H1 (cell line): ENCODE results near the gene ZNF133. TPM values are rescaled to one million over a fixed set of nuclear protein-coding genes. Genes with fewer than 3 reads are reported as not detected.

ENCODE experiments used
- CTCF ChIA-PET: fragments of 300-600 bp; sonication (Branson Sonifier 250); formaldehyde crosslinking; loops from one replicate; lab custom pipeline; 2021; ENCODE audit not compliant: partially characterized antibody; lab: Charles Lee
- POLR2A ChIA-PET: fragments of 300-600 bp; sonication (Branson Sonifier 250); formaldehyde crosslinking; loops from one replicate; lab custom pipeline; 2021; ENCODE audit warnings: inconsistent platforms; ENCODE audit not compliant: partially characterized antibody; lab: Charles Lee
- DNase-seq, 2 experiments: peaks; one replicate each; pipeline versions ENCODE4 v3.0.0 to v3.0.0-alpha.2; 2010 to 2022; ENCODE audit warnings: low spot score in 2 of 2, low read depth in 1 of 2, mixed read lengths in 1 of 2
- FAIRE-seq: peaks from 2 replicates; lab custom pipeline; 2011; peaks lifted over from hg19 to GRCh38; lab: Jason Lieb, UNC
- H2AFZ ChIP-seq: 2 replicates; pipeline ENCODE4 v1.8.1; 2012; ENCODE audit warnings: low read length, inconsistent platforms
- H2AK5ac ChIP-seq: 2 replicates; pipeline ENCODE4 v1.6.1; 2013; ENCODE audit warnings: low read depth, low read length
- H2BK120ac ChIP-seq: replicated peaks from 2 replicates; pipeline ENCODE3; 2013; ENCODE audit warnings: low read depth, low read length, inconsistent platforms
- H2BK12ac ChIP-seq: 2 replicates; pipeline ENCODE4 v1.6.1; 2013; ENCODE audit warnings: low read depth, low read length
- H2BK15ac ChIP-seq: 2 replicates; pipeline ENCODE4 v1.6.1; 2013; ENCODE audit warnings: low read length
- H2BK20ac ChIP-seq: 2 replicates; pipeline ENCODE4 v1.6.1; 2013; ENCODE audit warnings: low read length
- H2BK5ac ChIP-seq: 2 replicates; pipeline ENCODE4 v1.6.1; 2013; ENCODE audit warnings: low read depth, low read length
- H3K14ac ChIP-seq: 2 replicates; pipeline ENCODE4 v1.6.1; 2013; ENCODE audit warnings: inconsistent platforms; ENCODE audit not compliant: insufficient read length
- H3K18ac ChIP-seq: 2 replicates; pipeline ENCODE4 v1.6.1; 2013; ENCODE audit warnings: low read length; ENCODE audit errors: extremely low read depth
- H3K23ac ChIP-seq: 2 replicates; pipeline ENCODE4 v1.6.1; 2013; ENCODE audit warnings: inconsistent platforms; ENCODE audit not compliant: insufficient read length
- H3K23me2 ChIP-seq: 2 replicates; pipeline ENCODE4 v1.6.1; 2013; ENCODE audit warnings: low read depth, low read length
- H3K27ac ChIP-seq: 2 replicates; pipeline ENCODE4 v1.6.1; 2011; ENCODE audit warnings: low read depth, low read length, inconsistent platforms
- H3K27me3 ChIP-seq, 4 experiments: replicated peaks in 1 of 4; 1 replicate in 1 of 4; 2 replicates in 3 of 4; pipeline versions ENCODE4 v1.6.1 to v1.8.1; 2011 to 2013; ENCODE audit warnings: low read length in 3 of 4, mild to moderate bottlenecking in 3 of 4, inconsistent platforms in 2 of 4, mixed read lengths in 2 of 4, moderate library complexity in 1 of 4; ENCODE audit not compliant: control insufficient read depth in 3 of 4, insufficient read depth in 3 of 4; ENCODE audit errors: extremely low read depth in 1 of 4
- H3K36me3 ChIP-seq, 4 experiments: 2 replicates each; pipeline versions ENCODE4 v1.6.1 to v1.8.1; 2011 to 2013; ENCODE audit warnings: mild to moderate bottlenecking in 4 of 4, low read length in 3 of 4, moderate library complexity in 2 of 4, control low read depth in 1 of 4, inconsistent platforms in 1 of 4; ENCODE audit not compliant: insufficient read depth in 4 of 4, control insufficient read depth in 2 of 4
- H3K4ac ChIP-seq: replicated peaks from 2 replicates; pipeline ENCODE3; 2013; ENCODE audit warnings: low read length, low read depth, mixed read lengths, inconsistent platforms; ENCODE audit not compliant: insufficient read length
- H3K4me1 ChIP-seq, 4 experiments: replicated peaks in 1 of 4; 1 replicate in 1 of 4; 2 replicates in 3 of 4; pipeline versions ENCODE4 v1.6.1 to v1.8.1; 2011 to 2013; ENCODE audit warnings: low read length in 3 of 4, inconsistent platforms in 2 of 4, mixed read lengths in 1 of 4; ENCODE audit not compliant: insufficient read depth in 4 of 4, control insufficient read depth in 3 of 4
- H3K4me2 ChIP-seq, 2 experiments: 2 replicates each; pipeline versions ENCODE4 v1.6.1 to v1.8.1; 2011 to 2013; ENCODE audit warnings: low read depth in 2 of 2, low read length in 2 of 2, control low read depth in 1 of 2, inconsistent platforms in 1 of 2, mild to moderate bottlenecking in 1 of 2; ENCODE audit not compliant: insufficient read depth in 1 of 2
- H3K4me3 ChIP-seq, 4 experiments: fragments of 200-600, 300-600 bp in 1 of 4; sonication (generic), shearing (Covaris generic), sonication (Bioruptor Twin) in 1 of 4; 2 replicates each; pipeline versions ENCODE4 v1.5.1 to v1.8.1; 2011 to 2016; ENCODE audit warnings: low read length in 4 of 4, low read depth in 3 of 4, control low read depth in 2 of 4, inconsistent platforms in 2 of 4, mild to moderate bottlenecking in 2 of 4, mixed read lengths in 1 of 4, moderate library complexity in 1 of 4; ENCODE audit not compliant: insufficient read depth in 2 of 4; ENCODE audit errors: extremely low read depth in 1 of 4
- H3K56ac ChIP-seq: replicated peaks from 2 replicates; pipeline ENCODE3; 2013; ENCODE audit warnings: low read depth, mild to moderate bottlenecking, mixed read lengths, low read length, inconsistent platforms; ENCODE audit not compliant: insufficient read length
- H3K79me1 ChIP-seq: 2 replicates; pipeline ENCODE4 v1.6.1; 2013; ENCODE audit warnings: low read depth, low read length, control low read depth
- H3K79me2 ChIP-seq, 2 experiments: 2 replicates each; pipeline versions ENCODE4 v1.6.1 to v1.8.1; 2012 to 2013; ENCODE audit warnings: low read length in 2 of 2, mild to moderate bottlenecking in 2 of 2, inconsistent platforms in 1 of 2; ENCODE audit not compliant: insufficient read depth in 2 of 2, control insufficient read depth in 1 of 2
- H3K9ac ChIP-seq, 4 experiments: replicated peaks in 1 of 4; 1 replicate in 1 of 4; 2 replicates in 3 of 4; pipeline versions ENCODE4 v1.6.1 to v1.8.1; 2011 to 2013; ENCODE audit warnings: low read depth in 3 of 4, low read length in 3 of 4, control low read depth in 2 of 4, mild to moderate bottlenecking in 2 of 4, moderate library complexity in 2 of 4, inconsistent platforms in 1 of 4; ENCODE audit errors: extremely low read depth in 1 of 4
- H3K9me3 ChIP-seq, 2 experiments: 2 replicates each; pipeline versions ENCODE4 v1.6.1 to v1.8.1; 2012 to 2013; ENCODE audit warnings: mild to moderate bottlenecking in 2 of 2, moderate library complexity in 2 of 2, control low read depth in 1 of 2, inconsistent platforms in 1 of 2, low read depth in 1 of 2, low read length in 1 of 2, mixed read lengths in 1 of 2; ENCODE audit not compliant: insufficient read depth in 2 of 2
- H4K20me1 ChIP-seq, 2 experiments: replicated peaks in 1 of 2; 2 replicates each; pipeline versions ENCODE3 to v1.8.1; 2011 to 2013; ENCODE audit warnings: inconsistent platforms in 2 of 2, low read length in 2 of 2, mild to moderate bottlenecking in 1 of 2; ENCODE audit not compliant: insufficient read depth in 2 of 2, control insufficient read depth in 1 of 2
- H4K5ac ChIP-seq: 2 replicates; pipeline ENCODE4 v1.6.1; 2013; ENCODE audit warnings: low read length, low read depth, mixed read lengths, inconsistent platforms; ENCODE audit not compliant: insufficient read length
- H4K8ac ChIP-seq: 2 replicates; pipeline ENCODE4 v1.8.0; 2013; ENCODE audit warnings: mild to moderate bottlenecking, moderate library complexity, low read length, inconsistent platforms; ENCODE audit not compliant: insufficient read depth; ENCODE audit errors: extremely low read depth
- H4K91ac ChIP-seq: replicated peaks from 2 replicates; pipeline ENCODE3; 2013; ENCODE audit warnings: low read length, mixed read lengths, inconsistent platforms; ENCODE audit not compliant: insufficient read length
- CBX5 ChIP-seq: fragments of 300-800, 300-1000 bp; sonication (generic); IDR thresholded peaks from 2 replicates; pipeline ENCODE4 v1.7.1; 2016; ENCODE audit warnings: antibody characterized with exemption, low read length, low read depth
- CEBPB ChIP-seq: IDR thresholded peaks from 2 replicates; pipeline ENCODE4 v1.6.1; 2012; ENCODE audit warnings: low read depth, low read length
- CHD2 ChIP-seq: IDR thresholded peaks from 2 replicates; pipeline ENCODE4 v1.6.1; 2012; ENCODE audit warnings: low read length, improper control_type of control experiment
- CREB1 ChIP-seq: IDR thresholded peaks from 2 replicates; pipeline ENCODE4 v1.6.1; 2012; ENCODE audit warnings: inconsistent platforms
- CTBP2 ChIP-seq: IDR thresholded peaks from 2 replicates; pipeline ENCODE4 v1.7.0; 2011; ENCODE audit warnings: borderline replicate concordance, mild to moderate bottlenecking, moderate library complexity, mixed read lengths, low read length; ENCODE audit not compliant: insufficient read depth, insufficient read length
- E2F6 ChIP-seq: IDR thresholded peaks from 2 replicates; pipeline ENCODE4 v1.6.1; 2012; ENCODE audit warnings: inconsistent platforms
- EZH2 ChIP-seq: fragments of 200-600 bp; sonication (generic); IDR thresholded peaks from 2 replicates; pipeline ENCODE4 v1.7.1; 2012; ENCODE audit warnings: low read depth, mild to moderate bottlenecking, moderate library complexity, low read length, inconsistent platforms; ENCODE audit not compliant: severe bottlenecking
- FOSL1 ChIP-seq: IDR thresholded peaks from 2 replicates; pipeline ENCODE4 v1.6.1; 2011; ENCODE audit warnings: mild to moderate bottlenecking, low read depth, low read length, moderate library complexity; ENCODE audit not compliant: insufficient read depth
- SP1 ChIP-seq: IDR thresholded peaks from 2 replicates; pipeline ENCODE4 v1.6.1; 2011; ENCODE audit warnings: low read depth, low read length
- SRF ChIP-seq: IDR thresholded peaks from 2 replicates; pipeline ENCODE4 v1.6.1; 2011; ENCODE audit warnings: mild to moderate bottlenecking, low read depth, low read length, moderate library complexity
- SUZ12 ChIP-seq: fragments of 200-600 bp; sonication (generic); IDR thresholded peaks from 2 replicates; pipeline ENCODE4 v1.6.1; 2012; ENCODE audit warnings: mild to moderate bottlenecking, inconsistent platforms, low read length, moderate library complexity, mixed read lengths
- WGBS, 2 experiments: shearing (Covaris generic) in 1 of 2; methylation state at CpG; one replicate each; pipeline versions ENCODE4 v1.1.6 to v1.1.7; 2013 to 2015; ENCODE audit warnings: low lambda C conversion rate in 2 of 2, mixed read lengths in 2 of 2, inconsistent platforms in 1 of 2, low coverage in 1 of 2, missing lambda C conversion rate in 1 of 2; ENCODE audit not compliant: insufficient replicate concordance in 2 of 2, insufficient coverage in 1 of 2, insufficient read length in 1 of 2; ENCODE audit errors: extremely low coverage in 1 of 2, missing lambda C conversion rate in 1 of 2; 5-methylcytosine and 5-hydroxymethylcytosine counted together
- polyA plus RNA-seq, 7 experiments: library from polyadenylated mRNA; depleted of rRNA in 3 of 7; stranded (reverse) in 5 of 7; unstranded in 2 of 7; fragments of >200 nt in 5 of 7; fragments of 200-250 nt in 2 of 7; gene quantifications; 1 replicate in 5 of 7; 2 replicates in 1 of 7; 4 replicates in 1 of 7; pipeline versions ENCODE4 v1.2.1 to v1.2.3, GENCODE V29; 2011 to 2013; ENCODE audit warnings: missing spikeins in 2 of 7, mixed read lengths in 2 of 7
- total RNA-seq: library from RNA; stranded (reverse); fragmentation: NEBNext Ultra II Directional; extraction: Animal tissue kit (Norgen Biotek cat#: 25700); gene quantifications from 2 replicates; pipeline ENCODE4 v1.2.1, GENCODE V29; 2021

The ZNF133 gene
- total and polyA plus RNA-seq, 2 of the 8 experiments (the other 6 are each of a cell fraction or from before 2014, with no cell fraction given), result 12.1 to 15.8 TPM

DNA sequence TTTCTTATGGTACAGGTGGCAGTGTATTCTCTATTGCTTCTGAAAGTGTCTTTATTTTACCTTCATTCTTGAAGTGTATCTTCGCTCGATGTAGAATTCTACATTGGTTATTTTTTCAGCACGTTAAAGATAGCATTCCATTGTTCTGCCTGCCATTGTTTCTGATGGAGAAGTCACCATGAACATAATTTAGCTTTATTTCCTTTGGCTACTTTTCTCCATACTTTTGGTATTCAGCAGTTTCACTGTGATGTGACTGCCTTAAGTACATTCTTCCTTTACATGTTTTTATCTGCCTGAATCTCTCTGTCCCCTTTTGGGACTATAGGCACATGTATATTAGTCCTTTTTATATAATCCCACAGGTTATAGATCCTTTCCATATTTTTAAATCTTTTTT, 19.0 kb downstream of the ZNF133 start:
- WGBS, 2 experiments, result 89% methylated on average over 3 of the region's 3 CpGs; no CpG with 5 or more reads in 1 of the 2 experiments
- DNase-seq (no peak), FAIRE-seq (no peak)
- Histone ChIP-seq H3K14ac (no peak overlapping the region), H3K9ac (no peak overlapping the region), H3K79me2 (no peaks in the 10 kb centered on the region), H3K4me3 (no peak overlapping the region), H4K91ac (no peak overlapping the region), H3K23ac (no peak overlapping the region), H3K27ac (no peak overlapping the region), H3K4ac (no peak overlapping the region), H3K23me2 (no peaks in the 10 kb centered on the region), H2BK20ac (no peak overlapping the region), H3K4me1 (no peaks in the 10 kb centered on the region), H4K8ac (no peak overlapping the region), H3K27me3 (no peaks in the 10 kb centered on the region), H2BK5ac (no peak overlapping the region), H3K36me3 (no peaks in the 10 kb centered on the region; a peak in 2 of 8 replicates), H4K5ac (no peak overlapping the region), H2AFZ (no peak overlapping the region), H2BK120ac (no peak overlapping the region), H2BK12ac (no peak overlapping the region), H3K4me2 (no peak overlapping the region), H3K56ac (no peak overlapping the region), H4K20me1 (no peaks in the 10 kb centered on the region), H2AK5ac (no peak overlapping the region), H3K79me1 (no peaks in the 10 kb centered on the region), H3K9me3 (no peaks in the 10 kb centered on the region), H2BK15ac (no peak overlapping the region), H3K18ac (no peak overlapping the region)
- TF ChIP-seq EZH2, result no peak
- TF ChIP-seq CREB1, result no peak
- no peak for TF ChIP-seq SP1
- TF ChIP-seq CTBP2, result no peak
- no peak for TF ChIP-seq SUZ12
- no peak for TF ChIP-seq SRF
- TF ChIP-seq CBX5, result no peak
- no peak for TF ChIP-seq E2F6
- no peak for TF ChIP-seq CHD2
- no peak for TF ChIP-seq CEBPB
- TF ChIP-seq FOSL1, result no peak
- CTCF ChIA-PET, result interaction anchor here (1.7 kb wide), 1 partner anchor 74 kb away, joined by 6 read pairs; no protein-coding TSS in a partner anchor
- POLR2A ChIA-PET, result interaction anchor here (1.9 kb wide), 1 partner anchor 19 kb away, joined by 6 read pairs; the partner anchor contains the start of gene ZNF133
